Measurements from ENCODE around the gene CFAP47. TPM values are rescaled to one million over a fixed set of nuclear protein-coding genes. Genes with fewer than 3 reads are reported as not detected.

The CFAP47 gene
- total and polyA plus RNA-seq, 2 donors (not counting 3 experiments of a cell fraction or from before 2014, with no cell fraction given): not detected

- intact Hi-C loops (cut with micrococcal nuclease) (no loop called here), dilution Hi-C loops (cut with MboI; ENCODE audit: extremely low pct_ligation_motif_present, low sequenced_read_pairs) (no loop called here)
- ChIA-PET CTCF (no interaction called here), POLR2A (no interaction called here)
- Histone ChIP-seq H3K27ac (ENCODE audit: insufficient read depth, low read depth, low read length) (no peak overlapping the region), H3K4me1 (ENCODE audit: control insufficient read depth, extremely low read depth, insufficient read depth, low read length) (no peaks in the 10 kb centered on the region), H4K20me1 (replicated peaks; ENCODE audit: control insufficient read depth, extremely low read depth, insufficient read depth, low read length) (no peaks in the 10 kb centered on the region), H3K4me3 (replicated peaks in 1 of 3; ENCODE audit: insufficient read depth in 1 of 3, low read depth in 1 of 3, low read length in 3 of 3) (no peak overlapping the region), H2AFZ (ENCODE audit: low read depth, low read length) (no peak overlapping the region), H3K4me2 (ENCODE audit: insufficient read depth, low read length) (no peak overlapping the region), H3K9ac (replicated peaks; ENCODE audit: extremely low read depth, insufficient read depth, low read length) (no peak overlapping the region), H3K27me3 (ENCODE audit: control insufficient read depth in 2 of 2, insufficient read depth in 2 of 2, low read length in 2 of 2) (no peaks in the 10 kb centered on the region), H3K79me2 (ENCODE audit: control insufficient read depth, insufficient read depth, low read length) (no peaks in the 10 kb centered on the region), H3K9me3 (replicated peaks; ENCODE audit: control insufficient read depth, insufficient read depth, low read length) (no peaks in the 10 kb centered on the region), H3K9me1 (replicated peaks; ENCODE audit: control insufficient read depth, extremely low read depth, insufficient read depth, low read length) (no peaks in the 10 kb centered on the region), H3K36me3 (ENCODE audit: control insufficient read depth in 2 of 2, extremely low read depth in 1 of 2, insufficient read depth in 2 of 2, low read length in 2 of 2) (no peaks in the 10 kb centered on the region)
- TF ChIP-seq POLR2A (IDR thresholded peaks at IDR 0.05; ENCODE audit: low read depth, low read length): no peak
- TF ChIP-seq EZH2 (IDR thresholded peaks at IDR 0.05; ENCODE audit: borderline replicate concordance, low read depth, low read length, severe bottlenecking): no peak
- no peak for TF ChIP-seq CTCF (IDR thresholded peaks at IDR 0.05; ENCODE audit: extremely low read depth in 1 of 2, insufficient read depth in 1 of 2, low read depth in 1 of 2, low read length in 2 of 2)
- TF ChIP-seq FOS (IDR thresholded peaks at IDR 0.05; ENCODE audit: borderline replicate concordance, insufficient read depth, low read length): no peak
- TF ChIP-seq GATA2 (IDR thresholded peaks at IDR 0.05; ENCODE audit: insufficient read depth, insufficient read length, low read depth, low read length): no peak
- no peak for TF ChIP-seq POLR2AphosphoS5 (IDR thresholded peaks at IDR 0.05; ENCODE audit: insufficient read depth, low read depth, low read length)
- TF ChIP-seq JUN (IDR thresholded peaks at IDR 0.05; ENCODE audit: borderline replicate concordance, insufficient read depth, insufficient read length, low read depth): no peak
- TF ChIP-seq MYC (IDR thresholded peaks at IDR 0.05; ENCODE audit: low read depth, low read length): no peak
- TF ChIP-seq MAX (IDR thresholded peaks at IDR 0.05; ENCODE audit: insufficient read depth, insufficient read length): no peak
- FAIRE-seq (no peak), DNase-seq (ENCODE audit: low read depth, low spot score) (no peak)
- BruUV-seq (replicated peaks): no TSS peak
Measured at GRCh38 chrX:36383495-36383894, 464.0 kb downstream of the CFAP47 start.
